NK-92 (cell line): ENCODE measurements around the gene C12orf60.

ENCODE experiments used
- DNase-seq: peaks from one replicate; lab custom pipeline; 2025; ENCODE audit not compliant: unreplicated experiment; lab: John Stamatoyannopoulos, UW

C12orf60 gene

GRCh38 chr12:14871247-14871646, 67.8 kb downstream of the C12orf60 start:
- no peak for DNase-seq

- no peak for DNase-seq
Measured at GRCh38 chr12:14871886-14872285, 68.4 kb downstream of the C12orf60 start.

DNA sequence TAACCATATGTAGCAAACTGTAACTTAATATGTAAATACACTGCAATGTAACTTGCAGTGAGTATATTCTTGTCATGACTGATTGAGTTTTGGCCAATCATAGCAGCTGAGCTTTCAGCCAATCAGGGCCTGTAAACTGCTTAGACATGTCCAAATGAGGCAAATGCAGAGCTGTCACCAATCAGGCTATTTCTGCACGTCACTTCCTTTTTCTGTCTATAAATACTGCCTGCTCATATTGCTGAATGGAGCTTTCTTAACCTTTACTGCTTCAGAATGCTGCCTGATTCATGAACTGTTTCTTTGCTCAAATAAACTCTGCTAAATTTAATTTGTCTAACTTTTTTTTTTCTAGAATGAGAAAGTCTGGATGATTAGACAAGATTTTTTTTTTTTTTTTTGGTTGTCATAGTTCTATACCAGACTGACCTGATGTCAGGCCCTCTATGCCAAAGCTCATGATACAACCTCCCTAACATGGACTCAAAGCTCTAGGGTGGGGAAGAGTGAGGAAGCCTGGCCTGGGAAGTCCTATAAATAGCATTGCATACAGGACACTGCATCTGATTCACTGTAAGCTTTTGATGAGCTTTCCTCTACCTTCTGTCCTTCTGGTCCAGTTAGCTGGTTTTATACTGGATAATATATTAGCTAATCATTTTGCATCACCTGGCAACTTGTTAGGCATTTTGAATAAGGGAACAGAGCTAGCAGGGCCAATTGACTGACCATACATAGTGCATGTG, 70.1 kb downstream of the C12orf60 start:
- DNase-seq = no peak
